A549 (cell line): ENCODE measurements around the gene UROC1.

ENCODE experiments used
- EP300 ChIP-seq, 2 experiments: fragments of >200 bp; sonication (Bioruptor Twin); formaldehyde crosslinking; IDR thresholded peaks; 2 replicates in 1 of 2; 3 replicates in 1 of 2; pipeline ENCODE4 v1.6.1; 2016 to 2017
- FOSL2 ChIP-seq, 2 experiments: fragments of 450-650 bp in 1 of 2; fragments of >200 bp in 1 of 2; sonication (Bioruptor Twin) in 1 of 2; formaldehyde crosslinking; IDR thresholded peaks; 2 replicates each; pipeline versions ENCODE4 v1.5.0 to v1.6.1; 2016 to 2020; ENCODE audit warnings: mild to moderate bottlenecking in 1 of 2, moderate library complexity in 1 of 2
- MAFK ChIP-seq: fragments of 450-650 bp; IDR thresholded peaks from 2 replicates; pipeline ENCODE4 v1.6.1; 2014; ENCODE audit not compliant: partially characterized antibody
- PBX3 ChIP-seq: IDR thresholded peaks from 2 replicates; pipeline ENCODE4 v1.6.1; 2012
- TF ChIP-seq, protein P1 (sequence below): fragments of >200 bp; sonication (Bioruptor Twin); formaldehyde crosslinking; IDR thresholded peaks from 3 replicates; pipeline ENCODE4 v1.5.1; 2016

DNA sequence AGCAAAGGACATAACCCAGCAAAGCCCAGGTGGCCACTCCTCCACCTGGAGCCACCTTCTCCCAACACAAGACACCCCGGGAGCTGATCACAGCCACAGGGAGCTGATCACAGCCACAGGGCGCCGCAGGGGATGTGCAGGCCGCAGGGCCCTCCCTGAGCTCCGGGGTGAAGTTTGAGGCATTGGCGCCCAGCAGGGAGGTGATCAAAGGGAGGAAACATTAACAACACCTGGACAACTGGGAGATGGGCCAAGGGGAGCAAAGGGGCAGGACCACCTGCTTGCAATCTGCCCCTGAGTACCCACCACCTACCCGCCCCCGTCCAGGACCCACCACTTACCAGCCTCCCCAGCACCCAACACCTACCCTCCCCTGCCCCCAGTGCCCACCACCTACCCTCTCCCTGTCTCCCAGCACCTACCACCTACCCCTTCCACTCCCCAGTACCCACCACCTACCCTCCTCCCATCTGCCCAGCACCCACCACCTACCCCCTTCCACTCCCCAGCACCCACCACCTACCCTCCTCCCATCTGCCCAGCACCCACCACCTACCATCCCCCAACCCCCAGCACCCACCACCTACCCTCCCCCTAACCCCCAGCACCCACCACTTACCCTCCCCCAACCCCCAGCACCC, 2.4 kb downstream of the UROC1 start:
- no peak for TF ChIP-seq MAFK
- TF ChIP-seq, protein P1, sequence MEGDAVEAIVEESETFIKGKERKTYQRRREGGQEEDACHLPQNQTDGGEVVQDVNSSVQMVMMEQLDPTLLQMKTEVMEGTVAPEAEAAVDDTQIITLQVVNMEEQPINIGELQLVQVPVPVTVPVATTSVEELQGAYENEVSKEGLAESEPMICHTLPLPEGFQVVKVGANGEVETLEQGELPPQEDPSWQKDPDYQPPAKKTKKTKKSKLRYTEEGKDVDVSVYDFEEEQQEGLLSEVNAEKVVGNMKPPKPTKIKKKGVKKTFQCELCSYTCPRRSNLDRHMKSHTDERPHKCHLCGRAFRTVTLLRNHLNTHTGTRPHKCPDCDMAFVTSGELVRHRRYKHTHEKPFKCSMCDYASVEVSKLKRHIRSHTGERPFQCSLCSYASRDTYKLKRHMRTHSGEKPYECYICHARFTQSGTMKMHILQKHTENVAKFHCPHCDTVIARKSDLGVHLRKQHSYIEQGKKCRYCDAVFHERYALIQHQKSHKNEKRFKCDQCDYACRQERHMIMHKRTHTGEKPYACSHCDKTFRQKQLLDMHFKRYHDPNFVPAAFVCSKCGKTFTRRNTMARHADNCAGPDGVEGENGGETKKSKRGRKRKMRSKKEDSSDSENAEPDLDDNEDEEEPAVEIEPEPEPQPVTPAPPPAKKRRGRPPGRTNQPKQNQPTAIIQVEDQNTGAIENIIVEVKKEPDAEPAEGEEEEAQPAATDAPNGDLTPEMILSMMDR, result no peak
- no peak for TF ChIP-seq EP300 (IDR thresholded peaks at IDR 0.05)
- TF ChIP-seq PBX3, result no peak
- TF ChIP-seq FOSL2 (IDR thresholded peaks at IDR 0.05), result no peak
- no peak for TF ChIP-seq FOSL2 (CRISPR knock-in tag; IDR thresholded peaks at IDR 0.05)
